Measurements from ENCODE around the gene WFDC10A. TPM values are rescaled to one million over a fixed set of nuclear protein-coding genes. Genes with fewer than 3 reads are reported as not detected.

The WFDC10A gene
- total and polyA plus RNA-seq, 8 donors = not detected

DNA sequence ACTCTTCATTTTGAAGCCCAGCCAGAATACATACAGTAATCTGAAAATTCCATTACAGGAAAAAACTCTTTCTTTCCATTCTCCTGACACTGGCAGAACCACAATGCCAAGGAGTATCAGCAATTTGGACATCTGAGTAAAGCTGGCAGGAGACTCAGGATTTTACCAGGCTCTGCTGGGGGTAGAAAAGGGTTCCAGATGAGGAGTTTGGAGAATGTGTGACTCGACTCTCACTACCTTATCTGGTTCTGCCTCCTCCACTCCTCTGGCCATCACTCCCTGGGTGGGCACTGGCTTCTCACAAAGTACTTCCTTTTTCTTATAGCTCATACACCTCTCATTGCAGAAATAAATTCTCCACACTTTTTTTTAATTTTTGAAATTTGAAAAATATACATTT lies 39.8 kb upstream of the WFDC10A start:
- H3K4me1 ChIP-seq = no peaks in the 10 kb centered on the region
- H3K9me3 ChIP-seq = no peaks in the 10 kb centered on the region
- intact Hi-C loops (cut with DNase I) = no loop called here
- WGBS, 2 donors = 5 to 9% methylated on average over 1 of the region's 1 CpG
- ATAC-seq (no peak), DNase-seq (no peak), FAIRE-seq (no peak)
- no peaks in the 10 kb centered on the region for H3K36me3 ChIP-seq
- H3K4me3 ChIP-seq = no peak overlapping the region
- TF ChIP-seq CTCF (IDR thresholded peaks at IDR 0.05) = no peak
- no peak overlapping the region for H3K27ac ChIP-seq
- no peaks in the 10 kb centered on the region for H3K27me3 ChIP-seq

- Histone ChIP-seq H3K9me3 (no peaks in the 10 kb centered on the region), H3K27me3 (no peaks in the 10 kb centered on the region), H3K36me3 (no peaks in the 10 kb centered on the region), H3K27ac (no peak overlapping the region), H3K4me1 (no peaks in the 10 kb centered on the region), H3K4me3 (no peak overlapping the region)
- DNase-seq = no peak
- intact Hi-C loops (cut with DNase I) = no loop called here
- FAIRE-seq = no peak
- WGBS, 2 donors = 44 to 51% methylated on average over 5 of the region's 5 CpGs
- TF ChIP-seq CTCF (IDR thresholded peaks at IDR 0.05) = peak in 1 of 4 donors; percentile 26
- peak in 2 of 4 donors; percentile 57 to 65 for ATAC-seq
Observed at GRCh38 chr20:45592574-45593189, 36.9 kb upstream of the WFDC10A start.

DNA sequence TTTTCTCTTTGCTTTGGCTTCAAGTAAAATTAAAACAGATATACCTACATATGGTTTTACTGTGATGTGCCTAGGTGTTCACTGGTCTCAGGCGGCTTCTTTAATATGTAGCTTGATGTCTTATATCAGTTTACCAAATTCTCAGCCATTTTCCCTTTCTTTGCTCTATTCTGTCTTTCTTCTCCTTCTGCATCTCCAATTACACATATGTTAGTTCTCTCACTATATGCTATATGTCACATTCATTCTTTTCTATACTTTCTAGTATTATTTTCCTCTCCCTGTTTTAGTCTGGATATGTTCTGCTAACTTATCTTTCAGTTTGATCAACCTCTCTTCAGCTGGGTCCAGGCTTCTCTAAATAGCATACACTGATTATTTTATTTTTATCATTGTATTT lies 36.0 kb upstream of the WFDC10A start:
- Histone ChIP-seq H3K27me3 (peaks cover 0 to 3% (median 0%) of the 10 kb centered on the region in 4 donors), H3K27ac (no peak overlapping the region), H3K9me3 (no peaks in the 10 kb centered on the region), H3K4me1 (no peaks in the 10 kb centered on the region), H3K36me3 (no peaks in the 10 kb centered on the region), H3K4me3 (no peak overlapping the region)
- FAIRE-seq (no peak), DNase-seq (no peak), ATAC-seq (no peak)
- intact Hi-C loops (cut with DNase I) = no loop called here
- WGBS, 2 donors = 36 to 48% methylated on average over 1 of the region's 1 CpG
- TF ChIP-seq CTCF (IDR thresholded peaks at IDR 0.05) = no peak

DNA sequence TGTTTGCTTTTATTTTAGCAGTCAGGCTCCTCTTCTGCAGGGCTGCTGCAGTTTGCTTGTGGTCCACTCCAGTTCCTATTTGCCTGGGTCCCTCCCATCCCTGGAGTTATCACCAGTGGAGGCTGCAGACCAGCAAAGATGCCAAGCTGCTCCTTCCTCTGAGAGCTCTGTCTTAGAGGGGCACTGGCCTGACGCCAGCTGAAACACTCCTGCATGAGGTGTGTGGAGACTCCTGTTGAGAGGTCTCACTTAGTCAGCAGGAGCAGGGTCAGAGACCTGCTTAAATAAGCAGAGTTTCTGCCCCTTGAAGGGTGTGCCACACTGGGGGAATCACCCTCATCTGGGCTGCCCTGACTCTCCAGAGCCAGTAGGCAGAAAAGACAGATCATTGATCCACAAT lies 34.3 kb upstream of the WFDC10A start:
- Histone ChIP-seq H3K36me3 (no peaks in the 10 kb centered on the region), H3K9me3 (no peaks in the 10 kb centered on the region), H3K27me3 (peaks cover 0 to 3% (median 0%) of the 10 kb centered on the region in 4 donors), H3K27ac (no peak overlapping the region), H3K4me3 (no peak overlapping the region), H3K4me1 (no peaks in the 10 kb centered on the region)
- 24 to 25% methylated on average over 1 of the region's 1 CpG for WGBS, 2 donors
- intact Hi-C loops (cut with DNase I) = no loop called here
- TF ChIP-seq CTCF (IDR thresholded peaks at IDR 0.05) = no peak
- FAIRE-seq (no peak), DNase-seq (no peak), ATAC-seq (no peak)

DNA sequence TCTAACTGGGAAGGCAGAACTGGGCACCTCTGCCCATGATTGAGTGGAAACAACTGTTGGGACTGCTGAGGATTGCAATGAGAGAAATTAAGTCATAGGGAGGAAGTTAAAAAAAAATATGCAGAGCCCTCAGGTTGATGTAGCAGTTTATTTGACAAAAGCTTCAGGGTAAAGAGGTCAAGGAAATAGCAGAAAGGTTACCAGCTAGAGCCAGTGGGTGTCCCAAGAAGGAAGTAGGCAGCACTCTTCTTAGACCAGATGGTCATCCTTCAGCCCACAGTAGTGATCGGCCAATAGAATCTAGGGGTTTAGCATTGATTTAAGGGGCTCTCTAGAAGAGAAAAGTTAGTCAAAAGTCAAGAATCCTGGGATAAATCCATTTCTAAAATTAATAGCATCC lies 21.7 kb upstream of the WFDC10A start:
- no peaks in the 10 kb centered on the region for H3K36me3 ChIP-seq
- no peak for TF ChIP-seq CTCF (IDR thresholded peaks at IDR 0.05)
- FAIRE-seq = no peak

More for the DNA sequence above, 21.7 kb upstream of the WFDC10A start:
- intact Hi-C loops (cut with DNase I) = no loop called here
- Histone ChIP-seq H3K27me3 (no peaks in the 10 kb centered on the region), H3K9me3 (no peaks in the 10 kb centered on the region), H3K4me3 (no peak overlapping the region), H3K27ac (no peak overlapping the region), H3K4me1 (no peaks in the 10 kb centered on the region)
- WGBS, 2 donors = 68 to 95% methylated on average over 1 of the region's 1 CpG
- DNase-seq (no peak), ATAC-seq (no peak)
